SU-DHL-6 (cell line): Measurements from ENCODE around the gene PPL.

Source experiments
- H2AFZ ChIP-seq: fragments of 200-600 bp; sonication (generic); 2 replicates; pipeline ENCODE4 v1.6.1; 2014; ENCODE audit warnings: low read depth, mild to moderate bottlenecking, moderate library complexity, mixed read lengths, antibody characterized with exemption, low read length; ENCODE audit not compliant: severe bottlenecking
- H3F3A ChIP-seq: fragments of 200-600 bp; shearing (Covaris generic); 2 replicates; pipeline ENCODE4 v1.6.0; 2016; ENCODE audit warnings: antibody characterized with exemption, mild to moderate bottlenecking; ENCODE audit not compliant: insufficient read depth
- H3K27ac ChIP-seq: fragments of 200-600 bp; sonication (generic); 2 replicates; pipeline ENCODE4 v1.5.1; 2016; ENCODE audit warnings: low read depth, mild to moderate bottlenecking, low read length, moderate library complexity, mixed read lengths
- H3K27me3 ChIP-seq: fragments of 200-600 bp; sonication (generic), shearing (Covaris generic); 2 replicates; pipeline ENCODE4 v1.6.0; 2014; ENCODE audit warnings: mild to moderate bottlenecking, low read length
- H3K36me3 ChIP-seq: fragments of 200-600 bp; sonication (generic); 2 replicates; pipeline ENCODE4 v1.6.1; 2014; ENCODE audit warnings: mild to moderate bottlenecking, low read length, mixed read lengths
- H3K4me2 ChIP-seq: fragments of 300-600, 200-600 bp; shearing (Covaris generic), sonication (generic); 2 replicates; pipeline ENCODE4 v1.6.0; 2014; ENCODE audit warnings: low read length, low read depth, mild to moderate bottlenecking; ENCODE audit not compliant: poor library complexity, severe bottlenecking
- H3K4me3 ChIP-seq: fragments of 200-600 bp; sonication (generic); 2 replicates; pipeline ENCODE4 v1.5.1; 2014; ENCODE audit warnings: antibody characterized with exemption, low read length, mild to moderate bottlenecking, mixed read lengths; ENCODE audit not compliant: insufficient read depth, poor library complexity, severe bottlenecking
- H3K79me2 ChIP-seq: fragments of 200-600 bp; sonication (generic); 2 replicates; pipeline ENCODE4 v1.6.1; 2014; ENCODE audit warnings: mild to moderate bottlenecking, low read length, moderate library complexity; ENCODE audit not compliant: insufficient read depth
- H3K9ac ChIP-seq: fragments of 200-600 bp; sonication (generic); 2 replicates; pipeline ENCODE4 v1.7.0; 2014; ENCODE audit warnings: mild to moderate bottlenecking, low read length
- H3K9me2 ChIP-seq: fragments of 200-600 bp; sonication (generic); replicated peaks from 2 replicates; pipeline ENCODE4 v1.6.1; 2014; ENCODE audit warnings: low read length; ENCODE audit not compliant: insufficient read depth
- H3K9me3 ChIP-seq: fragments of 200-600 bp; sonication (generic); 2 replicates; pipeline ENCODE4 v1.6.1; 2014; ENCODE audit warnings: low read length, mixed read lengths; ENCODE audit not compliant: insufficient read depth
- H4K20me1 ChIP-seq: fragments of 200-600 bp; sonication (generic); 2 replicates; pipeline ENCODE4 v1.6.1; 2014; ENCODE audit warnings: low read depth, mild to moderate bottlenecking, antibody characterized with exemption, low read length, moderate library complexity, mixed read lengths
- EZH2phosphoT487 ChIP-seq: fragments of 200-600 bp; sonication (generic), shearing (Covaris generic); conservative IDR thresholded peaks from 2 replicates; pipeline ENCODE4 v1.6.1; 2018; ENCODE audit warnings: mild to moderate bottlenecking, antibody characterized with exemption, low read length, moderate library complexity, mixed read lengths
- TF ChIP-seq, protein P1 (sequence below): fragments of 200-600 bp; sonication (generic); IDR thresholded peaks from one replicate; pipeline ENCODE4 v1.5.1; 2017; ENCODE audit warnings: antibody characterized with exemption, mild to moderate bottlenecking, low read length, moderate library complexity; ENCODE audit not compliant: insufficient read depth, poor library complexity, severe bottlenecking

Gene PPL

DNA sequence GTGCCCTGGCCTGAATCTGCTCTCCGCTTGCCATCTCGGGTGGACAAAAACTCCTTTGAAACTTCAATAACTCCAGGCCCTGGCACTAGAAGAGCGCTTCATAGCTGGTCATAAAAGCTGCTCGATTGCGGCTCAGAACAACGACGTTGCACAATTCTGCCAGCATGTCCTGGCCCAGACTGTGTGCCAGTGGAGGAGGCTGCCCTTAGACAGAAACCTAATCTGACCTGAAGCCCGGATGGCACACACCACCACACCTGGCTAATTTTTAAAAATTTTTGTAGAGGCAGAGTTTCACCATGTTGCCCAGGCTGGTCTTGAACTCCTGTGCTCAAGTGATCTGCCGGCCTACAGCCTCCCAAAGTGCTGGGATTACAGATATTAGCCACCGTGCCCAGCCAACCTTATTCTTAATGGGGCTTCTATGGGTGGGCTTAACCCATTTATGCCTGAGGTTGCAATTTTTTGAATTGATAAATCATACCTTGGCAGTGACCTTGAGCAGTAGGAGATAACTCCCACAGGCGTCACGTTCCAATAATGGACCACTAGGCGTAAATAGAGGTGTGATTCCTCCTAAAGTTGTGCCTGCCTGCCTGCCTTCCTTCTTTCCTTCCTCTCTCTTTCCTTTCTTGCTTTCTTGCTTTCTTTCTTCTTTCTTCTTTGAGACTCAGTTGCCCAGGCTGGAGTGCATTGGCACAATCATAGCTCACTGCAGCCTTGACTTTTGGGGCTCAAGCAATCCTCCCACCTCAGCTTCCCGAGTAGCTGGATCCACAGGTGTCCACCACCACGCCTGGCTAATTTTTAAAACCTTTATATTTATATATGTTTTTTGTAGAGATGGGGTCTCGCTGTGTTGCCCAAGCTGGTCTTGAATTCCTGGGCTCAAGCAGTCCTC is 1.1 kb upstream of the PPL start:
- Histone ChIP-seq H3K9me3 (no peaks in the 10 kb centered on the region), H3K36me3 (no peaks in the 10 kb centered on the region), H3K27me3 (no peaks in the 10 kb centered on the region), H3K4me3 (no peak overlapping the region), H3K79me2 (no peaks in the 10 kb centered on the region), H2AFZ (no peak overlapping the region), H3K9ac (no peak overlapping the region), H3K27ac (no peak overlapping the region), H4K20me1 (no peaks in the 10 kb centered on the region), H3F3A (no peaks in the 10 kb centered on the region), H3K9me2 (no peaks in the 10 kb centered on the region), H3K4me2 (no peak overlapping the region)
- no peak for TF ChIP-seq EZH2phosphoT487
- TF ChIP-seq, protein P1, sequence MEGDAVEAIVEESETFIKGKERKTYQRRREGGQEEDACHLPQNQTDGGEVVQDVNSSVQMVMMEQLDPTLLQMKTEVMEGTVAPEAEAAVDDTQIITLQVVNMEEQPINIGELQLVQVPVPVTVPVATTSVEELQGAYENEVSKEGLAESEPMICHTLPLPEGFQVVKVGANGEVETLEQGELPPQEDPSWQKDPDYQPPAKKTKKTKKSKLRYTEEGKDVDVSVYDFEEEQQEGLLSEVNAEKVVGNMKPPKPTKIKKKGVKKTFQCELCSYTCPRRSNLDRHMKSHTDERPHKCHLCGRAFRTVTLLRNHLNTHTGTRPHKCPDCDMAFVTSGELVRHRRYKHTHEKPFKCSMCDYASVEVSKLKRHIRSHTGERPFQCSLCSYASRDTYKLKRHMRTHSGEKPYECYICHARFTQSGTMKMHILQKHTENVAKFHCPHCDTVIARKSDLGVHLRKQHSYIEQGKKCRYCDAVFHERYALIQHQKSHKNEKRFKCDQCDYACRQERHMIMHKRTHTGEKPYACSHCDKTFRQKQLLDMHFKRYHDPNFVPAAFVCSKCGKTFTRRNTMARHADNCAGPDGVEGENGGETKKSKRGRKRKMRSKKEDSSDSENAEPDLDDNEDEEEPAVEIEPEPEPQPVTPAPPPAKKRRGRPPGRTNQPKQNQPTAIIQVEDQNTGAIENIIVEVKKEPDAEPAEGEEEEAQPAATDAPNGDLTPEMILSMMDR, result no peak

DNA sequence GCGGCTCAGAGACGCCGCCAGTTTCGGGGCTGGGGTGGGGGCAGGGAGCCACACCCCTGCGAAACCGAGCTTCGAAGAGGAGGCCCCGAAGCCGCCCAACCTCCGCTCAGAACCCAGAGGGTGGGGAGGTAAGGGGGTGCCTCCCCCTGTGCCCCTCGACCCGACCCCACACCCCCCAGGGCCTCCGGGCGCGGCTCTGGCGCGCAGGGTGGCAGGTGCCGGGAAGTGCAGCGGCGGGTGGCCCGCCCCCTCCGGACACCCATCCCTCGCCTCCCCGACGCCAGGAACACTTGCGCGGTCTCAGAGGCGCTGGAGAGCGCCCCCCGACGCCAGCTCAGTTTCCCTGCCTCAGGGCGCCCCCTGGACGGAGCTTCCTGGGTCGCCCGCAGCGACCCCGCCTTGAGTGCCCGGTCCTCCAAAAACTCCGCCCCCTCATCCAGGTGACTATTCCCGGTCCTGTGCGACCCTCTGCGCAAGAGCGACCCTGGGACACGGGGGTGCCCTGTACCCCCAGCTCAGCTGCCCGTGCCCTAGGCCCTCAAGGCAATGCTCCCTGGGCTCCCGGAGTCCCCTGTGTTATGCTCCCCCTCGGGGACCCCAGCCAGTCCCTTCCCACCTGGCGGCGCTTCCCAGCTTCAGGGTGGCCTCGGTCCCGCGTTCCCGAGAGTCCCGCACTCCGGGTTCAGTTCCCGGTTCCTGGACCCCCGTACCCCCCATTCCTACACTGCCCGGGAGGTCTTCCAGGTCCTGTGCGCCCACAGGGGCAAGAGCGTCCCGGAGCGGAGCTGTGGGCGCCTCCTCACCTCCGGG is 562 bp downstream of the PPL start:
- H3K4me2 ChIP-seq, result peak overlapping the region; percentile 50
- no peaks in the 10 kb centered on the region for H3K27me3 ChIP-seq
- no peaks in the 10 kb centered on the region for H3K36me3 ChIP-seq
- H3K9ac ChIP-seq, result no peak overlapping the region
- H3K9me2 ChIP-seq, result no peaks in the 10 kb centered on the region
- H3K4me3 ChIP-seq, result peak overlapping the region; percentile 14
- no peak overlapping the region for H3K27ac ChIP-seq
- H3F3A ChIP-seq, result no peaks in the 10 kb centered on the region
- TF ChIP-seq, protein P1, result no peak
- no peak for TF ChIP-seq EZH2phosphoT487
- no peaks in the 10 kb centered on the region for H3K9me3 ChIP-seq
- H3K79me2 ChIP-seq, result no peaks in the 10 kb centered on the region
- H2AFZ ChIP-seq, result no peak overlapping the region
- no peaks in the 10 kb centered on the region for H4K20me1 ChIP-seq

DNA sequence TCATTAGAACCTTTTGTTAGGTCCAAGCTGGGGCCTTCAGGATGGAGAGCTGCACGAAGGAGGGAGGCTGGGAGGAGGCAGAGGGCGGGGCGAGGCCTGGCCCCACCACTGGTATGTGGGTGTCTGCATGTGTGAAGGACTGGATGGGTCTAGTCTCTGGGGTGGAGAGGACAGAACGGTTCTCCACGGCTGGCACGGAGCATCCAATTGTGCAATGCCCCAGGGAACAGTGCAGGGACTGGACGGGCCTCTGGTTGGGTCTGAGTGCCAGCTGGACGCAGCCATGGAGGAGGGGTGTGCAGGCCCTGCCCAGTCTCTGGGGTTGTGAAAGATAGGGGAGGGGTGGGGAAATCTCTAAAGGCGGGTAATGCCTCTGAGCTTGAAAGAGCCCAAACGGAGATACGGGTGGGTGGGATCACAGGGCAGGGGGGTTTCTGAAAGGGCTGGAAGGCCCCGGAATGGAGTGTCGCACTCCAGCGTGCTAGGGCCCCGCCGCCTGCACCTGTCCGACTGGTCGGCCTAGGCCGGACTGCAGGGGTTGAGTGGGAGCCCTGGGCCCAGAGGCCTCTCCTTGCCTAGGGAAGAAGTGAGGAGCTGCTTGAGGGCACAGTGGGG is 1.6 kb downstream of the PPL start:
- no peaks in the 10 kb centered on the region for H3K9me2 ChIP-seq
- H3K4me2 ChIP-seq, result no peak overlapping the region
- TF ChIP-seq, protein P1, result no peak
- TF ChIP-seq EZH2phosphoT487, result no peak
- H3K79me2 ChIP-seq, result no peaks in the 10 kb centered on the region
- H2AFZ ChIP-seq, result no peak overlapping the region
- H3F3A ChIP-seq, result no peaks in the 10 kb centered on the region
- H3K4me3 ChIP-seq, result no peak overlapping the region
- H3K9me3 ChIP-seq, result no peaks in the 10 kb centered on the region
- H3K36me3 ChIP-seq, result no peaks in the 10 kb centered on the region
- H4K20me1 ChIP-seq, result no peaks in the 10 kb centered on the region
- H3K27ac ChIP-seq, result no peak overlapping the region
- no peaks in the 10 kb centered on the region for H3K27me3 ChIP-seq
- no peak overlapping the region for H3K9ac ChIP-seq
